Measurements from ENCODE around the gene GPI. TPM values are rescaled to one million over a fixed set of nuclear protein-coding genes. Genes with fewer than 3 reads are reported as not detected.
A peak's percentile ranks its signal among the peaks of the same experiment; 100 is the strongest.
"Not testable (repeated sequence)": the region's sequence is repeated elsewhere in the genome, so short reads cannot be mapped to it uniquely, and the experiment has no call there.

Gene GPI
- total RNA-seq, 1 donor from 2014 or later = 136 TPM

DNA sequence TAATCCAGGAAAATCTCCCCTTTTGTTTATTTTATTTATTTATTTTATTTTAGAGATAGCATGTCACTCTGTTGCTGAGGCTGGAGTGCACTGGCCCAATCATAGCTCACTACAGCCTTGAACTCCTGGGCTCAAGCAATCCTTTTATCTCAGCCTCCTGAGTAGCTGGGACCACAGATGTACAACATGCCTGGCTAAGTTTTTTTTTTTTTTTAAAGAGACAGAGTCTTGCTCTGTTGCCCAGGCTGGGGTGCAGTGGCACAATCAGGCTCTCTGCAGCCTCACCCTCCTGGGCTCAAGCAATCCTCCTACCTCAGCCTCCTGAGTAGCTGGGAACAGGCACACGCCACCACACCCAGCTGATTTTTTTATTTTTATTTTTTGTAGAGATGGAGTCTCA is 32.9 kb downstream of the GPI start:
- Histone ChIP-seq H3K4me1 (no peaks in the 10 kb centered on the region), H3K9me3 (no peaks in the 10 kb centered on the region), H3K36me3 (peaks cover 76% of the 10 kb centered on the region), H3K27me3 (ENCODE audit: low read depth) (no peaks in the 10 kb centered on the region), H3K4me3 (no peak overlapping the region), H3K27ac (no peak overlapping the region)
- ATAC-seq = no peak
- no peak for DNase-seq
- intact Hi-C loops (cut with DNase I) = no loop called here
- TF ChIP-seq, protein P1, sequence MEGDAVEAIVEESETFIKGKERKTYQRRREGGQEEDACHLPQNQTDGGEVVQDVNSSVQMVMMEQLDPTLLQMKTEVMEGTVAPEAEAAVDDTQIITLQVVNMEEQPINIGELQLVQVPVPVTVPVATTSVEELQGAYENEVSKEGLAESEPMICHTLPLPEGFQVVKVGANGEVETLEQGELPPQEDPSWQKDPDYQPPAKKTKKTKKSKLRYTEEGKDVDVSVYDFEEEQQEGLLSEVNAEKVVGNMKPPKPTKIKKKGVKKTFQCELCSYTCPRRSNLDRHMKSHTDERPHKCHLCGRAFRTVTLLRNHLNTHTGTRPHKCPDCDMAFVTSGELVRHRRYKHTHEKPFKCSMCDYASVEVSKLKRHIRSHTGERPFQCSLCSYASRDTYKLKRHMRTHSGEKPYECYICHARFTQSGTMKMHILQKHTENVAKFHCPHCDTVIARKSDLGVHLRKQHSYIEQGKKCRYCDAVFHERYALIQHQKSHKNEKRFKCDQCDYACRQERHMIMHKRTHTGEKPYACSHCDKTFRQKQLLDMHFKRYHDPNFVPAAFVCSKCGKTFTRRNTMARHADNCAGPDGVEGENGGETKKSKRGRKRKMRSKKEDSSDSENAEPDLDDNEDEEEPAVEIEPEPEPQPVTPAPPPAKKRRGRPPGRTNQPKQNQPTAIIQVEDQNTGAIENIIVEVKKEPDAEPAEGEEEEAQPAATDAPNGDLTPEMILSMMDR (IDR thresholded peaks at IDR 0.05) = no peak

DNA sequence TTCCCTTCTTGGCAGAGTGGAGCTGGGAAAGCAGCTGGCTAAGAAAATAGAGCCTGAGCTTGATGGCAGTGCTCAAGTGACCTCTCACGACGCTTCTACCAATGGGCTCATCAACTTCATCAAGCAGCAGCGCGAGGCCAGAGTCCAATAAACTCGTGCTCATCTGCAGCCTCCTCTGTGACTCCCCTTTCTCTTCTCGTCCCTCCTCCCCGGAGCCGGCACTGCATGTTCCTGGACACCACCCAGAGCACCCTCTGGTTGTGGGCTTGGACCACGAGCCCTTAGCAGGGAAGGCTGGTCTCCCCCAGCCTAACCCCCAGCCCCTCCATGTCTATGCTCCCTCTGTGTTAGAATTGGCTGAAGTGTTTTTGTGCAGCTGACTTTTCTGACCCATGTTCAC is 34.9 kb downstream of the GPI start:
- intact Hi-C loops (cut with DNase I) = no loop called here

DNA sequence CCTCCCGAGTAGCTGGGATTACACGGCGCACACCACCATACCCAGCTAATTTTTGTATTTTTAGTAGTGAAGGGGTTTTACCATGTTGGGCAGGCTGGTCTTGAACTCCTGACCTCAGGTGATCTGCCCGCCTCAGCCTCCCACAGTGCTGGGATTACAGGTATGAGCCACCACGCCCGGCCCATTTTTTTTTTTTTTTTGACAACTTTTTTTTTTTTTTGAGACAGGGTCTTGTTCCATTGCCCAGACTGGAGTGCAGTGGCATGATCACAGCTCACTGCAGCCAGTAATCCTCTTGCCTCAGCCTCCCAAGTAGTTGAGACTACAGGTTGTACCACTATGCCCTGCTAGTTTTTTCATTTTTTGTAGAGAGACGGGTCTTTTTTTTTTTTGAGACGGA is 35.8 kb downstream of the GPI start:
- H3K4me1 ChIP-seq = peaks cover 12% of the 10 kb centered on the region
- peaks cover 47% of the 10 kb centered on the region for H3K36me3 ChIP-seq
- H3K27ac ChIP-seq; ATAC-seq; intact Hi-C loops (cut with DNase I); H3K9me3 ChIP-seq; H3K4me3 ChIP-seq; H3K27me3 ChIP-seq (ENCODE audit: low read depth): not testable (repeated sequence)
- DNase-seq = peak; percentile 1

More for the DNA sequence above, 34.9 kb downstream of the GPI start:
- H3K4me1 ChIP-seq = peaks cover 8% of the 10 kb centered on the region
- DNase-seq (no peak), ATAC-seq (no peak)
- no peaks in the 10 kb centered on the region for H3K27me3 ChIP-seq (ENCODE audit: low read depth)
- H3K9me3 ChIP-seq = no peaks in the 10 kb centered on the region
- peaks cover 55% of the 10 kb centered on the region for H3K36me3 ChIP-seq
- H3K4me3 ChIP-seq = no peak overlapping the region
- no peak overlapping the region for H3K27ac ChIP-seq
- TF ChIP-seq, protein P1 (IDR thresholded peaks at IDR 0.05) = no peak

DNA sequence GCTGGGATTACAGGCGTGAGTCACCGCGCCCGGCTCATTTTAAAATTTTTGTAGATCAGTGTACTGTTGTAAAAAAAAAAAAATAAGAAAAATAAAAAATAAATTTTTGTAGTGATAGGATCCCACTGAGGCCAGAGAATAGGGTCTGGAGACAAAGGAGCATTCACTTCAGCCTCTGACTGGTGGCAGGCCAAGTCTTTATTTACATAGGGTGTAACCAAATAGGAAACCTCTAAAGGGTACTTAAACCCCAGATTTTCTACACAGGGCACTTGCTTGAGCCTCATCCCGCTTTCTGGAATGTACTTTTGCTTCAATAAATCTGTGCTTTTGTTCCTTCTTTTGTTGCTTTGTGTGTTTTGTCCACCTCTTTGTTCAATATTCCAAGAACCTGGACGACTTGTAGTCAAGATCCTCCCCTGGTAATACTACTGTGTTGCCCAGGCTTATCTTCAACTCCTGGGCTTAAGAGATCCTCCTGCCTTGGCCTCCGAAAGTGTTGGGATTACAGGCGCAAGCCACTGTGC is 37.1 kb downstream of the GPI start:
- no peak overlapping the region for H3K4me3 ChIP-seq
- intact Hi-C loops (cut with DNase I) = no loop called here
- H3K27ac ChIP-seq = no peak overlapping the region
- H3K4me1 ChIP-seq = peaks cover 12% of the 10 kb centered on the region
- TF ChIP-seq, protein P1 (IDR thresholded peaks at IDR 0.05) = no peak
- H3K36me3 ChIP-seq = peaks cover 34% of the 10 kb centered on the region
- H3K9me3 ChIP-seq = no peaks in the 10 kb centered on the region
- ATAC-seq (no peak), DNase-seq (peak; percentile 13)
- H3K27me3 ChIP-seq (ENCODE audit: low read depth) = no peaks in the 10 kb centered on the region

DNA sequence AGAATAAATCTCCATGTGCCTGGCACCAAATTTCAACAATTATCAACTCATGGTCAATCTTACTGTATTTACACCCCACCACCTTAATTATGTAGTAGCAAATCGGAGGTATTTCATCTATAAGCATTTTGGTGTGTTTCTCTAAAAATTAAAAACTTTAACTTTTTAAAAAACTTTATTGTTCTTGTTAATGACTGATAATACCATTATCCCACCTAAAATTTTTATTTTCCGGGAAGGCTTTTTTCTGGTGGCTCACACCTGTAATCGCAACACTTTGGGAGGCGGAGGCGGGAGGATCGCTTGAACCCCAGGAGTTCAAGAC is 38.8 kb downstream of the GPI start:
- DNase-seq (no peak), ATAC-seq (no peak)
- H3K9me3 ChIP-seq = no peaks in the 10 kb centered on the region
- peak overlapping the region; percentile 75 for H3K27ac ChIP-seq
- peaks cover 12% of the 10 kb centered on the region for H3K4me1 ChIP-seq
- H3K27me3 ChIP-seq (ENCODE audit: low read depth) = no peaks in the 10 kb centered on the region
- TF ChIP-seq, protein P1 (IDR thresholded peaks at IDR 0.05) = no peak
- H3K36me3 ChIP-seq = peaks cover 20% of the 10 kb centered on the region
- intact Hi-C loops (cut with DNase I) = no loop called here
- H3K4me3 ChIP-seq = peak overlapping the region; percentile 97

DNA sequence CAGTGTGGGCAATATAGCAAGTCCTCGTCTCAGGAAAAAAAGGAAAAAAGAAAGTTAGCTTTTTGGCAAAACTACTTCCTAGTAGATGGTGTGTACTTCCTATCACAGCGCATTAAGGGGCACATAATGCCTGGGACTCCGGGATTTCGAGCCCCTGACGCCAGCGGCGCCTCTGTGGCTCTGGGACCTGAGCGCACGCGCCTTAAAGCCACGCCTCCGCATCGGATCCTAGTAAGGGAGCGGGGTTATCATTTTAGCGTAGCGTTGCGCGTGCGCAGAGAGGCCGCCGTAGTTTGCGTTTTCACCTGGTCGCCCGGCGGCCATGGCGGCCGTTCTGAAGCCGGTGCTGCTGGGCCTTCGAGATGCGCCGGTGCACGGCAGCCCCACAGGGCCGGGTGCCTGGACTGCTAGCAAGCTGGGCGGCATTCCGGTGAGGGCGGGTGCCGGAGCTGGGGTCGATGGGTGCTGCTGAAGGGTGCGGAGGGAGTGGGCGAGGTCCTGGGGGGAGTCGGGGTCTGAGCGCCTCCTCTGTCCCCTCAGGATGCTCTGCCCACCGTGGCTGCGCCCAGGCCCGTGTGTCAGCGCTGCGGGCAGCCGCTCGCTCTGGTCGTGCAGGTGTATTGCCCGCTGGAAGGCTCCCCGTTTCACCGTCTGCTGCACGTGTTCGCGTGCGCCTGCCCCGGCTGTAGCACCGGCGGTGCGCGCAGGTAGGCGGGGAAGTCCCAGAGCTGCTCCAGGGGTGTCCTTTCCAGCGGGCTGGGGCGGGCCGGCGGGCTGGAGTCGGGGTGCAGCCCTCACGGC is 39.3 kb downstream of the GPI start, which contains the start of gene PDCD2L:
Gene PDCD2L (plus strand): TSS at position 291 of the 801 bp plus-strand sequence. CDS start 32 bp downstream, at position 323.
- peak within 1 kb of the TSS; percentile 75 for H3K27ac ChIP-seq
- intact Hi-C loops (cut with DNase I) = no loop called here
- peak; percentile 95 to 98 for ATAC-seq

More for the DNA sequence above, 39.3 kb downstream of the GPI start, which contains the start of gene PDCD2L:
- peaks cover 12% of the 10 kb centered on the region for H3K4me1 ChIP-seq
- peak within 1 kb of the TSS; percentile 97 for H3K4me3 ChIP-seq
- no peaks in the 10 kb centered on the region for H3K9me3 ChIP-seq
- no peaks in the 10 kb centered on the region for H3K27me3 ChIP-seq (ENCODE audit: low read depth)
- TF ChIP-seq, protein P1 (IDR thresholded peaks at IDR 0.05) = no peak
- peak; percentile 96 for DNase-seq
- peaks cover 20% of the 10 kb centered on the region for H3K36me3 ChIP-seq
